CD1c-positive myeloid dendritic cell (primary cell): ENCODE results near the gene ZBED1.
"Not testable (repeated sequence)": the region's sequence is repeated elsewhere in the genome, so short reads cannot be mapped to it uniquely, and the experiment has no call there.

Experiments used
- DNase-seq: peaks from one replicate; pipeline ENCODE4 v3.0.0-alpha.2; 2016; ENCODE audit errors: extremely low spot score

Gene ZBED1

DNA sequence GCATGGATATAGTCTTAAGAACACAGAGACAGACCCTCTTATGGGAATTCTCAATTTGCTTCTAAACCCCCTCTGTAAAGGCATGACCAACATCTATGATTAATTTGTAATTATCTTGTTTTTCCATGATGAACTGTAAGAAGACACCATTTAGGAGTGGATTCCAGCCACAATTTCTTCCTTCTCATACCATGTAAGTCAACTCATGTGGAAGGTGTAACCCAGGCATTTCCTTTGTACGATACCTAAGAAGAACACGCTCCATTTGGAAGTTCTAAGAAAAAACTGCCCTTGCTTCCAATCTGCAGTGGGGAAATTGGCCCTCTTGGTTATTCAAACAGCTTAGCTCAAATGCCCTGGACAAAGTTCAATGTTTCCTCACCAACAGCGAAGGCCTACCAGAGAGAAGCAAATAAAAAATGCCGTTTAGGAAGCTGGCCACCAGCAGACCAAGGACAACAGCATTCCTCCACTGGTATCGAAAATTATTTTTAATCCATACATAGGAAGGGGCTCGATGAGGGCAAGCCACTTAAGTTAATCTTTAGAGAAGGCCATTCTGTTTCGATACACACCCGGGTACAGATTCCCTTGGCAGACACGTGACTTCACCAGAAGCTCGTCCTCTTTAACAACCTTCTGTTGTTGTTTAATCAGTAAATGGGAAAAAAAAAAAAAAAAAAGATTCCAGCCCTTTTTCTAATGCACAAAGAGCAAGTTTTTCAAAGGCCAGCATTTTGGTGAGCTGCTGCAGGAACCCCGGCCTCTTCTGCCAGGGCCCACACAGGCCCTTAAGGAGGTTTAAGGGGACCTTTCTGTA, 2.6 kb downstream of the ZBED1 start:
- DNase-seq = no peak

DNA sequence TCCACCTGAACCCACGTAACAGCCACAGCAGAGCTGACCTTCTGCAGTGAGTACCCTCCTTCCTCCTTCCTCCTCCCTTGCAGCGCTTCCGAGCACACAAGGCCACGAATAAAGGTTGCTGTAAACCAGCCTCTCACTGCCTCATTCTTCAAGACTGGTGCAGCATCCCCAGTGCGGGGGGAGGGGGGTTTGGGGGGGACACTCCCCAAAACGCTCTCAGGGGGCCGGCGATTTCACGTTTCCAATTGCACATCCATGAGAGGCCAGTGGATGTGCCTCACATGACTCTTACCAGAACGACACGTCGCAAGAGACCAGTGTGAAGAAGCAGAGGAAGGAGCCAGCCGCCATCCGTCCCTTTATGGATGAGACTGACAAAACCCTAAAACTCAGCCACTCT, 5.2 kb downstream of the ZBED1 start:
- no peak for DNase-seq

DNA sequence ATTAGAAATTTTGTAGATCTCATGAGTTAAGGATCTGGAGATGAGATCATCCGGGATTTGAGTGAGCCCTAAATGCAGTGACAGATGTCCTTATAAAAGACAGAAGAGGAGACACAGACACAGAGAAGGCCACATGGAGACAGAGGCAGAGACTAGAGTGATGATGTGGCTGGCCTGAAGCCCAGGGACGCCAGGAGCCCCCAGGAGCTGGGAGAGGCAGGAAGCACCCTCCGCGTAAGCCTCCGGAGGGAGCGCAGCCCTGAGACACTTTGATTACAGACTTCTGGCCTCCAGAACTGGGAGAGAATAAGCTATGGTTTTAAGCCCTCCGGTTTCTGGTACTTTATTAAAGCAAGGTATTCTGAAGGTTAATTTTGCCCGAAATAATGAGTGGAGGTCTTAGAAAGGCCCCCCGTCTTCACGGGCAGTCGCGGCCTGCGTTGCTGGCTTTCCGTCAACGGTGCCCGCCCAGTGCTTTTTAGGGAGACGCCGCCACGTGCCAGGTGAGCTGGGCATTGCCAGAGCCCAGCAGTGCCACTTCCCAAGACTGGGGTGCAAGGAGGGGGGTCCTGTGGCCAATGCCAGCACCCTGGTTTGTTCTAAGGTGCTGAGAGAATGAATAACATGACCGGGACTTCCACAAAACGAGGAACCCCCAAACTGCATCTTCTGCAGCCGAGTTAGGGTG, 8.1 kb downstream of the ZBED1 start:
- DNase-seq = no peak

DNA sequence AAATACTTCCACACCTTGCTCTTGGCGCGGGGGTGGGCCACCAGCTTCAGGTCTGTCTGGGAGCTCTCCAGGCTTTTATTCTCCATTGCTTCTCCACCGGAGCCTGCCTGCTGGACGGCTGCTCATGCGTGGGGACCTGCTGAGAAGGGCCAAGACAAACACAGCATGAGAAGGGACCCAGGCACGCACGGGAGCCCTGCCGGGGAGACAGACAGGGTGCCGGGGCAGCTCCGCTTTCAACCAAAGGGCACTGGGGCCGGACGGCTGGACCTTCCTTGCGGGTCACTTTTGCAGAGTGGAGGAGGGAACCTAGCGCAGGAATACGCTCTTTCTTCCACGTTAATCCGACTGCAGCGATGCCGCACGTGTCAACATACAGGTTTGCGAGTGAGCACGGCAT, 10.1 kb downstream of the ZBED1 start:
- no peak for DNase-seq

DNA sequence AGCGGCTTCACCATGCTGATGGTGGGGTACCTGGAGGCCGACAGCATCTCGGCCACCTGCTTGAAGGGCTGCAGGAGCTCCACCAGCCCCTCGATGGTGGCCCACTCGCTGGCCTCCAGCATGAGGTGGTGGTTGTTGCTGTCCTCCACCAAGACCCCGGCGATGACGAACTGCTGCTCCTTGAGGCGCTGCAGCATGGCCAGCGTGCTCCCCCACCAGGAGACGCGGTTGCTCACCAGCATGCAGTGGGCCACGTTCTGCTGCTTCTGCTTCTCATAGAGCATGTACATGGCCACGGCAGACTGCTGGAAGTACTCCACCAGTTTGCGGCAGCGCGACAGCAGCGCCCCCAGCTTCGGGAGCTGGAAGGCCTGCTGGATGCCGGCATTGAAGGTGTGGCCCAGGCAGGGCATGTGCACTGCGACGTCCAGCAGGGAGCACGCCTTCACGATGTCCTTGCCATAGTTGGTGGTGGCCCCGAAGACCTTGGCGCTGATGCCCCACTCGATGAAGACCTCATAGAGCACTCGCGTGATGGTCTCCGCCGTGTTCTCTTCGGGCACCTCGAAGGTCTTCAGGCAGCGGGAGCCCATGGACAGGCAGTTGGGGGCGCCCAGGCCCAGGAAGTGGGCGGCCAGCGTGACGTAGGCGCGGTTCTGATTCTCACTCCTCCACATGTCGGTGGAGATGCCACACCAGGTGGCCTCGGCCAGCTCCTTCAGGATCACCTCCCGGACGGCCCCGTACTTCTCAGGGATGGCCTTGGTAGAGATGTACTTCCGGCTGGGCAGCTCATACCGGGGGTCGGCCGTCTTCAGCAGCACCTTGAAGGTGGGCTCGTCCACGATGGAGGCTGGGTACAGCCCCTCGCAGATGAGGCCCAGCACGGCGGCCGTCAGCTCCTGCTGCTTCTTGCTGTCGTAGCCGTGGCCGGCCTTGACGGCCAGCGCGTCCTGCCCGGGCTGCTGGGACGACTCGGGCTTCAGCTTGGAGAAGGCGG, 11.0 kb downstream of the ZBED1 start:
- no peak for DNase-seq

DNA sequence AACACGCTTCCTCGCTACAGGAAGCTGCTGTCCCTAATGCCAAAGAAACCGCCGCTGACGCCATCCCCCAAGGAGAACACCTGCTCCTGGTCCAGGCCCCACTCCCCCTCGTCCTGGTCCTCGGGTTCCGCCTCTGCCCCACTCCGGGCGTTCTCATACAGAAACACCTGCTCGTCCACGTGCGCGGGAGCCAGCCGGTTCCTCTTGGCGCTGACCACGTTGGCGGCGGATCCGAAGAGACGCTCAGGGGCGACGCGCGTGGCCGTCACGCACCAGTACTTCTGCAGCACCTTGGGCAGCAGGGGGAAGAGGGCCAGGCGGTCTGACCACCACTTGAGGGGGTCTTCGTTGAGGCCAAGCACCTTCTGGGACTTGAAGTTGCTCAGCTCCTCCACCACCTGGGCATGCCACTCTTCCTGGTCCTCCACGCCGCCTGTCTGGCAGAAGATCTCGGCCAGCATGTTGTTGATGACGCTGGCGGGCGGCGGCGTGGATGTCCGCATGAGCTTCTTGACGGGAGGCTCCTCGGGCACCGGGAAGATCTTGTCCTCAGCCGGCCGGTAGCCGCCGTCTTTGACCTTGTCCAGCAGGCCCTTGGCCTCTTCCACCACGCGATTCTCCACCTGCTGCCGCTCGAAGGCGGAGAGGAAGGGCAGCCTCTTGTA, 12.0 kb downstream of the ZBED1 start:
- DNase-seq = no peak

DNA sequence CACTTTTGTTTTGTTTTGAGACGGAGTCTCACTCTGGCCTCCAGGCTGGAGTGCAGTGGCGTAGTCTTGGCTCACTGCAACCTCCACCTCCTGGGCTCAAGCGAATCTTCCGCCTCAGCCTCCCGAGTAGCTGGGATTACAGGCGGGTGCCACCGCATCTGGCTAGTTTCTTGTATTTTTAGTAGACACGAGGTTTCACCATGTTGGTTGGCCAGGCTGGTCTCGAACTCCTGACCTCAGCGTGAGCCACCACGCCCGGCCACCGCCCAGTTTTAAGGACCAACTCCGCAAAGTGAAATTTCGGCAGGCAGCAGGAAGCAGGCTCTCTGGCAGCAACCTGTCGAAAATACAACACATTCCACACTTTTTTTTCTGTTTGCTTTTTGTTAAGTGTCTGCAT, 13.4 kb downstream of the ZBED1 start:
- DNase-seq = no peak

DNA sequence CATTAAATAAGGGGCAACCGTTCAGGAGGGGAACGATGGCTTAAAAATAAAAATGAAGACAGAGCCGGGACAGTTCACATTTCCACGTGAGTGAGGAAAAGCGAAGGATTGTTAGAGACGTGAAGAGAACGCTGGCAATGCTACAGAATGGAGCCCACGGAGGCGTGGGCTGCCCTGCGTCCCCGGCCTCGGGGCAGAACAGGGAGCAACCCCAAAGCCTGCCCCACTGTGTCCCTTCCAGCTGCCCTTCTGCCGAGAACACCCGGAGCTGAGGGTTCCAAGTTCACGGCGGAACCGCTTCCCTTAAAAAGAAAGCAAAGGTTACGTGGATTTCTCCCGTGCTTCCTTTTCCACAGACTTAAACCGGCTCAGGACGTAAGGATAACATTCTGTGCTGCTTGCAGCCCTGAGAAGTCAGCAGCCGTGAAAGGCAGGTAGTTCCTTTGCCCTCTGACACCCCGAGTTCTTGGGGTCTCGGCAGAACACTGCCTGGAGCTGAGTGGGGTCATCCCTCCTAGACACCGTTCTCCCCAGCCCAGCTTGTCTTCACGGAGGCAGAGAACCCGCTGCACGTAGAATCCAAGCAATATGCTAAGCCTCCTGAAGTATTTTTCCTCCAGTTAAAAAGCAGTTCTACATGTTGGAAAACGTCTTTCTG, 14.2 kb downstream of the ZBED1 start:
- DNase-seq = no peak

DNA sequence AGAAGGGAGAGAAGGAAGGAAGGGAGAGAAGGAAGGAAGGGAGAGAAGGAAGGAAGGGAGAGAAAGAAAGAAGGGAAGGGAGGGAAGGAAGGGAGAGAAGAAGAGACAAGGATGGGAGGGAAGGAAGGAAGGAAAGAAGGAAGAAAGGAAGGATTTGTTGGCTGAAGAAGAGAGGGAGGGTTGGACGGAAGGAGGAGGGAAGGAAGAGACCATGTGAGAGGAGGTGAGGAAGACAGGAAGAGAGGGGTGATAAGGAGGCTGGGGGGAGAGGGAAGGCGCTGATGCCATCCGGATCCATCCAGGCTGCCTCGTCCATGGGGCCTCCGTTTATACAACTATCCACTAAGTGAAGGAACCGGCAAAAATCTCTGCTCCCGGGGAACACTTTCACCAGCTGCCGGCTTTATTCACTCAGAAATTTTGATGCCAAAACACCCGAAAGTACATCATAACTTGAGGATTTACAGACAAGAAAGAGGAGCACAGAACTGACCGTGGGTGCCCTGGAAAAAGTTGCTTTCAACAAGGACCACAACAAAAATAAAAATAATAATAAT, 14.9 kb downstream of the ZBED1 start:
- no peak for DNase-seq

DNA sequence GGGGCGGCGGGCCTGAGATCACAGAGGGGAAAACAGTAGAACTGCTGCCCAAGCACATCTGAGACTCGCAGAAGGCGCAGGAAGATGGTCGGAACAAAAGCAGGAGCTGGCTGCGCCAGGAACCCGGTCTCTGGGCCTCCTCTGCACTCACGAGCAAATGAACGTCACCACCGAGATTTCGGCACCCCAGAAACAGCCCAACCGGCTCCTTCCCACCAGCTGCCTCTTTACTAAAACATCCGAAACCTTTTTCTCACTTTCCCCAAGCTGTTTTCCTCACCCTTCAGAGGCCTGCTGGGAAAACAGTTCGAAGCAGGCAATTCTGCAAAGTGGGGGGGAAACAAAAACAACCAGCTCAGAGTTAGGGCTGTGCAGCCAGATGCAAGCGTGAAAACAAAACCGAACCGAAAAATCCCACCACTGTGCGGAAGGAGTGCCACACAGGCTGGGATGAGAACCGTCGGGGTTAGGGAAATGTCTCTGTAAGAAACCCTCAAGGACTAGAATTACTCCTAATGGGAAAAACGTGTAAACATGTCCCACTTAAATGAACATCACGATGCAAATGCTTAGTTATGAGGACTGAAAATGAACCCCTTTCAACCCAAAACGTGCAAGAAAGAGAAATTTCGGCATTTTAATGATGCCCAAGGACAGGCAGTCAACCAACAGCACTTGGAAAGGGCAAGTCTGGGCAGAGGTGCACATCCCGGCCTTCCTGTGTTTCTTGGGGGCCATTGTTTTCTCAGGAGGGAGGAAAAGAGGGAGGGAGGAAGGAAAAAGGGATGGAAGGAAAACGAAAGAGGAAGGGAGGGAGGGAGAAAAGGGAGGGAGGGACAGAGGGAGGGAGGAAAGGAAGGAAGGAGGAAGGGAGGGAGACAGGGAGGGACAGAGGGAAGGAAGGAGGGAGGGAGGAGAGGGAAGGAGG, 15.8 kb downstream of the ZBED1 start:
- no peak for DNase-seq

DNA sequence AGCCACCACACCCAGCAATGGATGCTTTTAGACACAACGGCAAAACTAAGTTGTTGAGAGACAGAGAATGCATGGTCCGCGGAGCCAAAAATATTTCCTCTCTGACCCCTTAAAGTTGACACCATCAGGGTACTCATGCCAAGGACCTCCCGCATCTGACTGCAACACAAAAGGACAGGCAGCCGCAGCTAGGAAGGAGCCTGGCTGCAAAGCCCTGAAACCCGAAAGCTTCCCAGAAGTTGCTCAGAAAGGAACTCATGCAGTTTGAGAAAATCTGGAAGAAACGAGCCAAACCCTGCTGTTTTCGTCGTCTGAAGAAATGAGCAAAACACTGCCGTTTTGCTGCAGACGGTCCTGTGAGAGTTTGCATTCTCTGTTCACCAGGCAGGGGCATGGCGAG, 16.5 kb downstream of the ZBED1 start:
- no peak for DNase-seq

DNA sequence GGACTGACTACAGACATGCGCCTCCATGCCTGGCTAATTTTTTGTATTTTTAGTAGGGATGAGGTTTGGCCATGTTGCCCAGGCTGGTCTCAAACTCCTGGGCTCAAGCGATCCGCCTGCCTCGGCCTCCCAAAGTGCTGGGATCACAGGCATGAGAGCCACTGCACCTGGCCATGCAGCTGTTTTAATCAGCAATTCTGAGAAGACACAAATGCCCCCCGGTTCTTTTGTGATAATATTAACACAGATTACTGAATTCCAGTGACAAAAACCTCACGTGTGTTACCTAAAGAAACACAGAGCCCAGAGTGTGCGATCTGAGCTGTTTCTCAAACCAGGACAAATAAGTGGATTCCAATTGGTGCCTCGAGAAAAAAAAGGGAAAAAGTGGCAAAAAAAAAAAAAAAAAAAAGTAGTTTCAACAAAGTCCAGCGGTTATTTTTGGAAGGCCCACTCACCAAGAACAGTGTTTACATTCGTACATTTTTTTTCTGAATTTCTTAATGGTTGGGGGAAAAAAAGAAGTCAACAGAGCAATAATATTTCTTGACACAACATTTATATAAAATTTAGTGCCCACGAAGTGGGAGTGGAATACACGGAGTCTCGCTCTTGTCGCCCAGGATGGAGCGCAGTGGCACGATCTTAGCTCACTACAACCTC, 17.2 kb downstream of the ZBED1 start:
- DNase-seq = no peak

DNA sequence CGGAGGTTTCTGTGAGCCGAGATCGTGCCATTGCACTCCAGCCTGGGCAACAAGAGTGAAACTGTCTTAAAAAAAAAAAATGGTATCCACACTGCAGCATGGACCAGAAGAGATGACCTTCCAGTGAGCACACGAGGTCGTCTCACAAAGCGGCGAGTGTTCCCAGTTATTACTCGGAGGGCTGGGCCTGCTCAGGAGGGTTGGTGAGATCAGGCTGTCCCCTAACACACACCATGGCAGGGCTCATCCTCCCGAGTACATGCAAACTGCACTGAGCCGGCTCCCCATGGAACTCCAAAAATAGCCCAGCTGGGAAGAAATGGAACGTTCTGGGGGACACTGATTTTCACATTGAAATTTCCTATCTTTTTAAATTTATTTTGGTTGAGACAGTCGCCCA, 19.2 kb downstream of the ZBED1 start:
- DNase-seq = not testable (repeated sequence)

DNA sequence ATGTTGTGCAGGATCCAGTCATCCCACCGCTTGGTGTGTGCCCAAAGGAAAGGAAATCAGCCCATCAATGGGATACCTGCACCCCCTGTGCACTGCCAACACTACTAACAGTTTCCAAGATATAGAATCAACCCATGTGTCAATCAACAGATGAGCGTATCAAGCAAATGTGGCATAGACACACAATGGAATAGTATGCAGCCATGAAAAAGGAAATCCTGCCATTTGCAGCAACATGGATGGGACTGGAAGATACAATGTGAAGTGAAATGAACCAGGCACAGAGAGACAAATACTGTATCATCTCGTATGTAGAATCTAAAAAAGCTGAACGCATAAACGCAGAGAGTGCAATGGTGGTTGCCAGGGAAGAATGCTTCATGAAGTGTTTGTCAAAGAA, 20.8 kb downstream of the ZBED1 start:
- not testable (repeated sequence) for DNase-seq

DNA sequence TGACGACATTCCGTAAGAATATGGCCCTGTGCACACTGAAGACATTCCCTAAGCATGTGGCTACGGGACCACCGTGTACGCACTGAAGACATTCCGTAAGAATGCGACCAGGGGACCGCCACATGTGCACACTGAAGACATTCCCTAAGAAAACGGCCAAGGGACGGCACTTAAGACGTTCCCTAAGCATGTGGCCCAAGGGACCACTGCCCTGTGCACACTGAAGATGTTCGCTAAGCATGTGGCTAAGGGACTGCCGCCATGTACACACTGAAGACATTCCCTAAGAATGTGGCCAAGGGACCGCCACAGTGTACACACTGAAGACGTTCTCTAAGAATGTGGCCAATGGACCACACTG, 21.4 kb downstream of the ZBED1 start:
- DNase-seq = no peak

DNA sequence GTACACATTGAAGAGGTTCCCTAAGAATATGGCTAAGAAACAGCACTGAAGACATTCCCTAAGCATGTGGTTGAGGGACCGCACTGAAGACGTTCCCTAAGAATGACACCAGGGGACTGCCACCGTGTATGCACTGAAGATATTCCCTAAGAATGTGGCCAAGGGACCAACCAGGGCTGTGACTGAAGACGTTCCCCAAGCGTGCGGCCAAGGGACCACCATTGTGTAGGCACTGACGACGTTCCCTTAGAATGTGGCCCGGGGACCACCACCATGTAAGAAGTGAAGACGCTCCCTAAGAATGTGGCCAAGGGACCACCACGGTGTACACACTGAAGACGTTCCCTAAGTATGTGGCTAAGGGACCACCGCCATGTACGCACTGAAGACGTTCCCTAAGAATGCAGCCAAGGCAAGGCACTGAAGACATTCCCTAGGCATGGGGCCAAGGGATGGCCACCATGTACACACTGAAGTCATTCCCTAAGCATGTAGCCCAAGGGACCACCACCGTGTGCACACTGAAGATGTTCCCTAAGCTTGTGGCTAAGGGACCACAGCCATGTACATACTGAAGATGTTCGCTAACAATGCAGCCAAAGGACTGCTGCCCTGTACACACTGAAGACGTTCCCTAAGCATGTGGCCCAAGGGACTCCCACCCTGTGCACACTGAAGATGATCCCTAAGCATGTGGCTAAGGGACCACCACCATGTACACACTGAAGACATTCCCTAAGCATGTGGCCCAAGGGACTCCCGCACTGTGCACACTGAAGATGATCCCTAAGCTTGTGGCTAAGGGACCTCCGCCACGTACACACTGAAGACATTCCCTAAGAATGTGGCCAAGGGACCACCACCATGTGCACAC, 22.0 kb downstream of the ZBED1 start:
- DNase-seq = no peak

DNA sequence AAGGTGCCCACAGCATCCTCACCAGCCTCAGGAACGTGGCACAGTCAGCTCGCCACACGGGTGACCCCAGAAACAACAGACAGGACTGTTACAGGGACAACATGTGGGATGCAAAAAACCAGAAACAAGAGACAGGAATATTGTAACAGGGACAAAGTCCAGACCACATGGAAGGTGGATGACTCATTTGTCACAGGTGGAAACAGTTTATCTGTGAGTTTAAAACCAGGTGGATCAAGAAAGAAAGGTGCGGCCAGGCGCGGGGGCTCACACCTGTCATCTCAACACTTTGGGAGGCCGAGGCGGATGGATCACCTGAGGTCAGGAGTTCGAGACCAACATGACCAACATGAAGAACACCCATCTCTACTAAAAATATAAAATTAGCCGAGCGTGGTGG, 23.5 kb downstream of the ZBED1 start:
- not testable (repeated sequence) for DNase-seq
